ENCODE results near the gene LSM14A. TPM values are rescaled to one million over a fixed set of nuclear protein-coding genes. Genes with fewer than 3 reads are reported as not detected.

LSM14A gene
- polyA plus RNA-seq, 3 donors = 73.2 to 91.8 (median 82.7) TPM

DNA sequence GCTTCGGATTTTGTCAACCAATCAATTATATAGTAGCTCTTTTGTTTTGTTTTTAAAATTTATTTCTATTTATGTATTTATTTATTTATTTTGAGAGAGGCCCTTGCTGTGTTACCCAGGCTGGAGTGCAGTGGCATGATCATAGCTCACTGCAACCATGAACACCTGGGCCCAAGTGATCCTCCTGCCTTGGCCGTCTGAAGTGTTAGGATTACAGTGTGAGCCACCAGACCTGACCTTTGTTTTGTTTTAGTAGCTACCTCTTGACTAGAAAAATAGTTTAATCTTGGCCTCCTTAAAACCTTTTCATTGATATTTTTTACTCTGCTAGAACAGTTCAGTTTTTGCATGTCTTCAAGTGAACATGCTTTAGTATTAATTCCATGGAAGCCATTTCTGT lies 97.2 kb downstream of the LSM14A start:
- peaks cover 47 to 63% (median 53%) of the 10 kb centered on the region in 3 donors for H3K27me3 Mint-ChIP-seq (ENCODE audit: low read depth in 3 of 3)
- H3K4me3 Mint-ChIP-seq = peak overlapping the region; percentile 56 to 78
- H3K36me3 ChIP-seq (replicated peaks in 1 of 2; ENCODE audit: control insufficient read depth in 1 of 2, insufficient read depth in 2 of 2, low read length in 2 of 2) = no peaks in the 10 kb centered on the region
- H3K27ac Mint-ChIP-seq = peak overlapping the region; percentile 91 to 97 (median 95)
- no peaks in the 10 kb centered on the region for H3K79me2 ChIP-seq (ENCODE audit: insufficient read depth, low read length)
- H3K9ac ChIP-seq (ENCODE audit: insufficient read depth, low read length, poor library complexity, severe bottlenecking) = peak overlapping the region; percentile 49
- TF ChIP-seq, protein P1, sequence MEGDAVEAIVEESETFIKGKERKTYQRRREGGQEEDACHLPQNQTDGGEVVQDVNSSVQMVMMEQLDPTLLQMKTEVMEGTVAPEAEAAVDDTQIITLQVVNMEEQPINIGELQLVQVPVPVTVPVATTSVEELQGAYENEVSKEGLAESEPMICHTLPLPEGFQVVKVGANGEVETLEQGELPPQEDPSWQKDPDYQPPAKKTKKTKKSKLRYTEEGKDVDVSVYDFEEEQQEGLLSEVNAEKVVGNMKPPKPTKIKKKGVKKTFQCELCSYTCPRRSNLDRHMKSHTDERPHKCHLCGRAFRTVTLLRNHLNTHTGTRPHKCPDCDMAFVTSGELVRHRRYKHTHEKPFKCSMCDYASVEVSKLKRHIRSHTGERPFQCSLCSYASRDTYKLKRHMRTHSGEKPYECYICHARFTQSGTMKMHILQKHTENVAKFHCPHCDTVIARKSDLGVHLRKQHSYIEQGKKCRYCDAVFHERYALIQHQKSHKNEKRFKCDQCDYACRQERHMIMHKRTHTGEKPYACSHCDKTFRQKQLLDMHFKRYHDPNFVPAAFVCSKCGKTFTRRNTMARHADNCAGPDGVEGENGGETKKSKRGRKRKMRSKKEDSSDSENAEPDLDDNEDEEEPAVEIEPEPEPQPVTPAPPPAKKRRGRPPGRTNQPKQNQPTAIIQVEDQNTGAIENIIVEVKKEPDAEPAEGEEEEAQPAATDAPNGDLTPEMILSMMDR (IDR thresholded peaks at IDR 0.05) = no peak
- H3K4me2 ChIP-seq (replicated peaks; ENCODE audit: extremely low read depth, low read length, poor library complexity, severe bottlenecking) = peak overlapping the region; percentile 65
- intact Hi-C loops (cut with micrococcal nuclease) = no loop called here
- H3K4me1 ChIP-seq (ENCODE audit: control insufficient read depth in 1 of 2, insufficient read depth in 2 of 2, low read length in 2 of 2) = peaks cover 23% of the 10 kb centered on the region in 2 donors
- WGBS (ENCODE audit: insufficient coverage) = no CpG with 5 or more reads among the region's 2 CpGs
- H2AFZ ChIP-seq (ENCODE audit: insufficient read depth, low read depth, low read length, poor library complexity, severe bottlenecking) = peak overlapping the region; percentile 83
- H3K9me3 ChIP-seq (replicated peaks in 1 of 2; ENCODE audit: control insufficient read depth in 1 of 2, insufficient read depth in 1 of 2, low read length in 2 of 2) = no peaks in the 10 kb centered on the region
- peaks cover 24% of the 10 kb centered on the region for H3K4me1 Mint-ChIP-seq
- H4K20me1 ChIP-seq (ENCODE audit: insufficient read depth, low read length) = no peaks in the 10 kb centered on the region
- peaks cover 11 to 56% of the 10 kb centered on the region in 2 donors for H3K27me3 ChIP-seq (ENCODE audit: control insufficient read depth in 2 of 2, insufficient read depth in 2 of 2, low read length in 2 of 2)
- H3K9me3 Mint-ChIP-seq = peaks cover 0 to 3% (median 0%) of the 10 kb centered on the region in 7 donors
- H3K4me3 ChIP-seq (replicated peaks in 1 of 3; ENCODE audit: low read depth in 2 of 3, low read length in 3 of 3) = peak overlapping the region in 2 of 3 experiments; percentile 33 to 67
- peaks cover 9 to 20% of the 10 kb centered on the region in 2 donors for H3K36me3 Mint-ChIP-seq
- no peak for DNase-seq
- H3K27ac ChIP-seq (ENCODE audit: low read depth in 1 of 2, low read length in 2 of 2) = peak overlapping the region; percentile 83 to 89

- Mint-ChIP-seq H3K36me3 (peaks cover 9 to 20% of the 10 kb centered on the region in 2 donors), H3K27me3 (ENCODE audit: low read depth in 3 of 3) (peaks cover 41 to 59% (median 54%) of the 10 kb centered on the region in 3 donors), H3K4me1 (peaks cover 24% of the 10 kb centered on the region), H3K27ac (peak overlapping the region; percentile 91 to 97 (median 95)), H3K9me3 (peaks cover 0 to 3% (median 0%) of the 10 kb centered on the region in 7 donors), H3K4me3 (peak overlapping the region; percentile 56 to 78)
- no peaks in the 10 kb centered on the region for H3K79me2 ChIP-seq (ENCODE audit: insufficient read depth, low read length)
- H3K9me3 ChIP-seq (replicated peaks in 1 of 2; ENCODE audit: control insufficient read depth in 1 of 2, insufficient read depth in 1 of 2, low read length in 2 of 2) = no peaks in the 10 kb centered on the region
- peaks cover 13 to 56% of the 10 kb centered on the region in 2 donors for H3K27me3 ChIP-seq (ENCODE audit: control insufficient read depth in 2 of 2, insufficient read depth in 2 of 2, low read length in 2 of 2)
- 0% methylated on average over 1 of the region's 5 CpGs for WGBS (ENCODE audit: insufficient coverage)
- DNase-seq = peak; percentile 80 to 92 (median 83)
- intact Hi-C loops (cut with micrococcal nuclease) = no loop called here
- TF ChIP-seq, protein P1 (IDR thresholded peaks at IDR 0.05) = no peak
- H3K9ac ChIP-seq (ENCODE audit: insufficient read depth, low read length, poor library complexity, severe bottlenecking) = peak overlapping the region; percentile 49
- H3K27ac ChIP-seq (ENCODE audit: low read depth in 1 of 2, low read length in 2 of 2) = peak overlapping the region; percentile 83 to 89
- H3K4me1 ChIP-seq (ENCODE audit: control insufficient read depth in 1 of 2, insufficient read depth in 2 of 2, low read length in 2 of 2) = peaks cover 23% of the 10 kb centered on the region in 2 donors
- H4K20me1 ChIP-seq (ENCODE audit: insufficient read depth, low read length) = no peaks in the 10 kb centered on the region
- H2AFZ ChIP-seq (ENCODE audit: insufficient read depth, low read depth, low read length, poor library complexity, severe bottlenecking) = peak overlapping the region; percentile 83
- peak overlapping the region in 2 of 3 experiments; percentile 33 to 67 for H3K4me3 ChIP-seq (replicated peaks in 1 of 3; ENCODE audit: low read depth in 2 of 3, low read length in 3 of 3)
- peak overlapping the region; percentile 65 for H3K4me2 ChIP-seq (replicated peaks; ENCODE audit: extremely low read depth, low read length, poor library complexity, severe bottlenecking)
- H3K36me3 ChIP-seq (replicated peaks in 1 of 2; ENCODE audit: control insufficient read depth in 1 of 2, insufficient read depth in 2 of 2, low read length in 2 of 2) = no peaks in the 10 kb centered on the region
These were observed 97.8 kb downstream of the LSM14A start for GRCh38 chr19:34269968-34270621.

Measured in CD14-positive monocyte (primary cell).